SU-DHL-6 (cell line): ENCODE data around the gene CASK.

ENCODE experiments used
- H2AFZ ChIP-seq: fragments of 200-600 bp; sonication (generic); 2 replicates; pipeline ENCODE4 v1.6.1; 2014; ENCODE audit warnings: low read depth, mild to moderate bottlenecking, moderate library complexity, mixed read lengths, antibody characterized with exemption, low read length; ENCODE audit not compliant: severe bottlenecking
- H3F3A ChIP-seq: fragments of 200-600 bp; shearing (Covaris generic); 2 replicates; pipeline ENCODE4 v1.6.0; 2016; ENCODE audit warnings: antibody characterized with exemption, mild to moderate bottlenecking; ENCODE audit not compliant: insufficient read depth
- H3K27ac ChIP-seq: fragments of 200-600 bp; sonication (generic); 2 replicates; pipeline ENCODE4 v1.5.1; 2016; ENCODE audit warnings: low read depth, mild to moderate bottlenecking, low read length, moderate library complexity, mixed read lengths
- H3K27me3 ChIP-seq: fragments of 200-600 bp; sonication (generic), shearing (Covaris generic); 2 replicates; pipeline ENCODE4 v1.6.0; 2014; ENCODE audit warnings: mild to moderate bottlenecking, low read length
- H3K36me3 ChIP-seq: fragments of 200-600 bp; sonication (generic); 2 replicates; pipeline ENCODE4 v1.6.1; 2014; ENCODE audit warnings: mild to moderate bottlenecking, low read length, mixed read lengths
- H3K4me2 ChIP-seq: fragments of 300-600, 200-600 bp; shearing (Covaris generic), sonication (generic); 2 replicates; pipeline ENCODE4 v1.6.0; 2014; ENCODE audit warnings: low read length, low read depth, mild to moderate bottlenecking; ENCODE audit not compliant: poor library complexity, severe bottlenecking
- H3K4me3 ChIP-seq: fragments of 200-600 bp; sonication (generic); 2 replicates; pipeline ENCODE4 v1.5.1; 2014; ENCODE audit warnings: antibody characterized with exemption, low read length, mild to moderate bottlenecking, mixed read lengths; ENCODE audit not compliant: insufficient read depth, poor library complexity, severe bottlenecking
- H3K79me2 ChIP-seq: fragments of 200-600 bp; sonication (generic); 2 replicates; pipeline ENCODE4 v1.6.1; 2014; ENCODE audit warnings: mild to moderate bottlenecking, low read length, moderate library complexity; ENCODE audit not compliant: insufficient read depth
- H3K9ac ChIP-seq: fragments of 200-600 bp; sonication (generic); 2 replicates; pipeline ENCODE4 v1.7.0; 2014; ENCODE audit warnings: mild to moderate bottlenecking, low read length
- H3K9me2 ChIP-seq: fragments of 200-600 bp; sonication (generic); replicated peaks from 2 replicates; pipeline ENCODE4 v1.6.1; 2014; ENCODE audit warnings: low read length; ENCODE audit not compliant: insufficient read depth
- H3K9me3 ChIP-seq: fragments of 200-600 bp; sonication (generic); 2 replicates; pipeline ENCODE4 v1.6.1; 2014; ENCODE audit warnings: low read length, mixed read lengths; ENCODE audit not compliant: insufficient read depth
- H4K20me1 ChIP-seq: fragments of 200-600 bp; sonication (generic); 2 replicates; pipeline ENCODE4 v1.6.1; 2014; ENCODE audit warnings: low read depth, mild to moderate bottlenecking, antibody characterized with exemption, low read length, moderate library complexity, mixed read lengths
- CTCF ChIP-seq: fragments of 200-600 bp; sonication (generic); IDR thresholded peaks from one replicate; pipeline ENCODE4 v1.5.1; 2017; ENCODE audit warnings: antibody characterized with exemption, mild to moderate bottlenecking, low read length, moderate library complexity; ENCODE audit not compliant: insufficient read depth, poor library complexity, severe bottlenecking
- EZH2phosphoT487 ChIP-seq: fragments of 200-600 bp; sonication (generic), shearing (Covaris generic); conservative IDR thresholded peaks from 2 replicates; pipeline ENCODE4 v1.6.1; 2018; ENCODE audit warnings: mild to moderate bottlenecking, antibody characterized with exemption, low read length, moderate library complexity, mixed read lengths

CASK gene

GRCh38 chrX:41602816-41603345 is 320.5 kb downstream of the CASK start:
- TF ChIP-seq CTCF (no peak), EZH2phosphoT487 (no peak)
- no peaks in the 10 kb centered on the region for H3K9me3 ChIP-seq
- no peak overlapping the region for H3K4me3 ChIP-seq
- H3K4me2 ChIP-seq, result no peak overlapping the region
- no peak overlapping the region for H3K9ac ChIP-seq
- H3K36me3 ChIP-seq, result no peaks in the 10 kb centered on the region
- H4K20me1 ChIP-seq, result no peaks in the 10 kb centered on the region
- H3K27me3 ChIP-seq, result no peaks in the 10 kb centered on the region
- H3K9me2 ChIP-seq, result no peaks in the 10 kb centered on the region
- H3F3A ChIP-seq, result peaks cover 3% of the 10 kb centered on the region; the same call in 1 of the 2 replicates
- H3K27ac ChIP-seq, result no peak overlapping the region
- H3K79me2 ChIP-seq, result no peaks in the 10 kb centered on the region
- H2AFZ ChIP-seq, result no peak overlapping the region

GRCh38 chrX:41600291-41600690 is 323.1 kb downstream of the CASK start:
- TF ChIP-seq EZH2phosphoT487 (no peak), CTCF (no peak)
- Histone ChIP-seq H3K9ac (no peak overlapping the region), H2AFZ (no peak overlapping the region), H3K36me3 (no peaks in the 10 kb centered on the region), H4K20me1 (no peaks in the 10 kb centered on the region), H3K4me2 (no peak overlapping the region), H3F3A (peaks cover 3% of the 10 kb centered on the region; the same call in 1 of the 2 replicates), H3K79me2 (no peaks in the 10 kb centered on the region), H3K9me3 (no peaks in the 10 kb centered on the region), H3K4me3 (no peak overlapping the region), H3K27ac (no peak overlapping the region), H3K27me3 (no peaks in the 10 kb centered on the region), H3K9me2 (no peaks in the 10 kb centered on the region)

- Histone ChIP-seq H3K4me2 (no peak overlapping the region), H3K9ac (no peak overlapping the region), H4K20me1 (no peaks in the 10 kb centered on the region), H3K36me3 (no peaks in the 10 kb centered on the region), H3K9me3 (no peaks in the 10 kb centered on the region), H3K9me2 (no peaks in the 10 kb centered on the region), H3K4me3 (no peak overlapping the region), H2AFZ (no peak overlapping the region), H3F3A (peaks cover 3% of the 10 kb centered on the region; the same call in 1 of the 2 replicates), H3K27me3 (no peaks in the 10 kb centered on the region), H3K79me2 (no peaks in the 10 kb centered on the region), H3K27ac (no peak overlapping the region)
- TF ChIP-seq CTCF (no peak), EZH2phosphoT487 (no peak)
Observed at GRCh38 chrX:41599507-41599906, 323.8 kb downstream of the CASK start.
